CD4-positive, alpha-beta T cell treated with Interleukin-4 for 4 hours (primary cell): ENCODE data around the gene FAM120AOS.

Experiments used
- DNase-seq: peaks from one replicate; pipeline ENCODE4 v3.0.0-alpha.2; 2020

FAM120AOS gene

DNA sequence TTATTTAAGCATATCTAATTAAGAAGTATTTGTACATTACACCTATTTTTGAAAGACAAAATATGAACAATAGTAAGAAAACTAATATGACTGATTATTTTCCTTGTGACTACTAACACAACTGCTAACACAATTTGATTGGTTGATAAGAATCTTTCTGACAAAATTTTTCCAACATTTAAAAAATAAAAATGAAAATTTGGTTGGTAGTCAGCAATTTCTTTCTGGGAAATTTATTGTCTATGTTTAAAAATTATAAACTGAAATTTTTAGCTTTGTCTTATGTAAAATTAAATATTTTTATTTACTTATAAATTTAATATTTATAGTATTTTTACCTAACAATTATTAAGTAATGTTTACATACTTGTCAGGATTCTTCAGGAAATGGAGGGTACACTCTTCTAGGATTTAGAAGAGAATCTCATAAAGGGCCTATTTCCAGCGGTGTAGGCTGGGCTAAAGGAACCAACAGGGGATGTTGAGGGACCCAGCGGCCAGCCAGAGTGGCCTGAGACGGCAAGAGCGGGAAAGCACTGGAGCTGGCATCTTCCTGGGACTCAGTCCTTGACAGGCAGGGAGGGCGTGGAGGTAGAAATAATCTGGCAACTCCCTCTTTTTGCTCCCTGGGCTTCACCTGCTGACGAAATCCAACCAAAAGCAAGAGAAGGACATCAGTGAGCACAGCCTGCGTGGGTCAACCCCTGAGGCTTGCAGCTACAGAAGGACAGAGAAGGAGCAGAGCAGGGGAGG is 16.6 kb downstream of the FAM120AOS start:
- no peak for DNase-seq

GRCh38 chr9:93436218-93436617 is 17.2 kb downstream of the FAM120AOS start:
- no peak for DNase-seq

GRCh38 chr9:93435386-93435785 is 18.0 kb downstream of the FAM120AOS start:
- DNase-seq = no peak

DNA sequence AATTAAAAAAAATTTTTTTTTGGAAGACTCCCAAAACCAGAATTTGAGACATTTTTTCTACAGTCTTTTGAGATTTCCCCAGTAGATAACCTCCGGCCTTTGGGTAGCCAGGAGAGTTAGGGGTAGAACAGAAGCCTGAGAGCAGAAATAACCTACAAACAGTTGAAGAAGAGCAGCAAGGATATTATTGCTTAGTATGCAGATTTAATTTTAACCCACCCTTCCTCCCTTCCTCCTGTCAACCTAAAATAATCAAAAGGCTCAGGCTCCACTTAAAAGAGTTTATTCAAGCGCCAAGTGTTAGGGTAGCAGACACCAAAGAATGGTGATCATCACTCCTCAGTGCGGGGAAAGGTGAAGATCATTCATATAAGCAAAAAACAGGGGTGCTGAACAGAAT is 19.3 kb downstream of the FAM120AOS start:
- DNase-seq = no peak

- no peak for DNase-seq
Measured at GRCh38 chr9:93432964-93433363, 20.4 kb downstream of the FAM120AOS start.

DNA sequence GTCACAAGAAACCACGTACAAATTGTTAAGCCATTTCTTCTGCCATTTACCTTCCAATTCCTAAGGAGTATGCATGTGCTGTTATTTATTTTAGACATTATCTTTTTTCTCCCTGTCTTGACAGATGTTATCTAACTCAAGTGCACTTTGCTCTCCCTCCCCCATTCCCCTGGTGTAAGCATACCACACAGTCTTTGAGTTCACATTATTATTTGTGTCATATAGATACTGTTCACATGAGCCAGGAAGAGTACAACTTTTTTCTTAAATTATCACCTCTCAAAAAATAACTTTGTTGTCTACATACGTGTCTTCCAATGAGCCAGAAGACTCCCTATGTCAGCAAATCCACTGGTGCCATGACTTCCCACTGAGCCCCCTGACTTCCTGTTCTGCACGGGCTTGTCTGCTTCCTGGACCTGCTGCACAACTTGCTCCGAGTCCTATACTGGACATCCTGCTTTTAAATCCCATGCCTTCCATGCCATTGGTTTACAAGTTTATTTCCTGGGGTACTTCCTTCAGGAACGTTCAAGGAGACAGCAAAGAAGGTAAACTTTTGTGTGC is 21.8 kb downstream of the FAM120AOS start:
- no peak for DNase-seq

- DNase-seq = no peak
Measured at GRCh38 chr9:93427655-93428379, 25.6 kb downstream of the FAM120AOS start.

GRCh38 chr9:93422977-93423616 is 30.3 kb downstream of the FAM120AOS start:
- DNase-seq = no peak

- DNase-seq = no peak
Measured at GRCh38 chr9:93419023-93419422, 34.4 kb downstream of the FAM120AOS start.

DNA sequence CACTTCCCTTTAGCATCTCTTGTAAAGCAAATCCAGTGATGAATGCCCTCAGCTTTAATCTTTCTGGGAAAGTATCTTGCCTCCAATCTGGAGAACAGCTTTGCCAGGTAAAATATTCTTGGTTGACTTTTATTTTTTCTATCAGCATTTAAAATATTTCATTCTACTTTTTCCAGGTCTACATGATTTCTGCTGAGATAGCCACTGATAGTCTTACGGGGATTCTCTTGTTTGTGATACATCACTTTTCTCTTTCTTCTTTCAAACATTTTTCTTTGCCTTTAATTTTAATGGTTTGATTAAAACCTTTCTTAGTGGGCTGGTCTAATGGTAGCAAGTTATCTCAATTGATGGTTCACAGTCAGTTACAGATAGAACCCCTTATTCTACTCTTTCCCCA is 35.8 kb downstream of the FAM120AOS start:
- DNase-seq = no peak

DNA sequence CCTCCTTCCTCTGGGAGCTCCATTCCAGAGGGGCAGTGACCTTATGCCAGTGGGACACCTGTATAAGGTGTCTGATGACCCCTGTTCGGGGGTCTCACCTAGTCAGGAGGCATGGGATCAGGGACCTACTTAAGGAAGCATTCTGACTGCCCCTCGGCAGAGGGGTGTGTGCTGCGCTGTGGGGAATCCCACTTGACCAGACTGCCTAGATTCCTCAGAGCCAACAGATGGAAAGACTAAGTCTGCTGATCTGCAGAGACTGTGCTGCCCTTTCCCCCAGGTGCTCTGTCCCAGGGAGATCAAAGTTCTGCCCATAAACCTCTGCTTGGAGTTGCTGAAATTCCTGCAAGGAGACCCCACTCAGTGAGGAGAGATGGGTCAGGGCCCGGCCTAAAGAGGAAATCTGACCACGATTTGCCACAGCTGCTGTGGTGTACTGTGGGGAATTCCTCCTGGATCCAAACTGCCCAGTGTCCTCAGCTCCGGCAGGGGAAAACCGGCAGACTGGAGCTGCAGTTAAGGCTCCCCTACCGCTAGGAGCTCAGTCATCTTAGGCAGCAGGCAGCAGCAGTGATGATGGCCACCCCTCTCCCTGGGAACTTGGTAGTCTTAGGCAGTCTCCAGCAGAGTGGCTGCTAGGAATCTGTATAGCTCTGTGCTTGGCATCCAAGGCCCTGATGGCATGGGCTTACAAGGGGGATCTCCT is 36.7 kb downstream of the FAM120AOS start:
- DNase-seq = no peak

- no peak for DNase-seq
Measured at GRCh38 chr9:93415176-93415690, 38.1 kb downstream of the FAM120AOS start.

DNA sequence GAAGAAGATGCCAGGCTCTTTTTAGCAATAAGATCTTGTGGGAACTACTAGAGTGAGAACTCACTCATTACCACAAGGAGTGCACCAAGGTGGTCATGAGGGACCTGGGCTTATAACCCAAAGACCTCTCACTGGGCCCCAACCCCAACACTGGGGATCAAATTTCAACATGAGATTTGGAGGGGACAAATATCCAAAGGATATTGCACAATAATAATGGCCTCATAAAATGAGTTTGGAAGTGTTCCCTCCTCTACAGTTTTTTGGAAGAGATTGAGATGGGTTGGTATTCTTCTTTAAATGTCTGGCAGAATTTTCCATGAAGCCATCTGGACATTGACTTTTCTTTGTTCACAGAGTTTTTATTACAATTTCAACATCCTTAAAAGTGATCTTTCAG is 39.9 kb downstream of the FAM120AOS start:
- DNase-seq = no peak

DNA sequence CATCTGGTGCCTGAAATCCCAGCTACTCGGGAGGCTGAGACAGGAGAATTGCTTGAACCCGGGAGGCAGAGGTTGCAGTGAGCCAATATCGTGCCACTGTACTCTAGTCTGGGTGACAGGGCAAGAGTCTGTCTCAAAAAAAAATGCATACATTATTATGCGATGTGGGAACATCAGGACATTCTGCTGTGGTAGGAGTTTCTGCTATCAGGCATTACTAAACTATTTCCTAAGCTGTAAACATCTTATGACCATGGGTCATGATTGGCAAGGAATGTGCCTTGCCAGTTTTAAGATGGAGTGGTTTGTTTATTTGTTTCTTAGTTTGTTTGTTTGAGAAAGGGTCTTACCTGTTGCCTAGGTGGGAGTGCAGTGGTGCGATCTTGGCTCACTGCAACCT is 47.0 kb downstream of the FAM120AOS start:
- DNase-seq = no peak

GRCh38 chr9:93398471-93398870 is 54.9 kb downstream of the FAM120AOS start:
- DNase-seq = no peak

GRCh38 chr9:93397661-93398373 is 55.6 kb downstream of the FAM120AOS start:
- no peak for DNase-seq
